Heart left ventricle (tissue), 13 donors: ENCODE results near the gene ZC3HAV1L.
A peak's percentile ranks its signal among the peaks of the same experiment; 100 is the strongest.

ENCODE experiments used
- POLR2A ChIP-seq, 2 donors: fragments of 450-650 bp; IDR thresholded peaks; one replicate each; pipeline ENCODE4 v1.6.1; 2017; ENCODE audit warnings: antibody characterized with exemption in 2 of 2, mild to moderate bottlenecking in 2 of 2, moderate library complexity in 2 of 2
- TF ChIP-seq, protein P1 (sequence below), 12 donors: fragments of 200-600 bp; sonication (generic) in 4 of 12; IDR thresholded peaks; one replicate each; pipeline versions ENCODE4 v1.5.0 to v1.8.0; 2018 to 2022; ENCODE audit warnings: antibody characterized with exemption in 12 of 12, mild to moderate bottlenecking in 5 of 12
- donor health status: ischemic (EF 13 %, LVEDD 7.1; RV severe dilation, severe dysfunction).
- donor health status: DM: no; HTN: yes; CAD: no.
- donor health status: DM: no; HTN: no; CAD: no.
- donor health status: ischemic (EF 25% LVEDD 6.9; RV normal size, moderate dysfunction).
- donor health status: ischemic (EF 25% LVEDD 5.7; RV mildly dilated, moderate dysfunction).
- donor health status: ischemic (EF 35%, LVEDD 5.7; RV mildly dilated, moderate dysfunction).
- donor health status: nonischemic (EF 11% LVEDD 7.7; RV severe dilation, severe dysfunction).
- donor health status: DM: yes; HTN: yes; CAD: no.
- donor health status: PGD.
- donor health status: ischemic (EF 29% LVEDD 5.4; RV normal size, mild dysfunction).
- donor health status: nonischemic (EF 23%, LVEDD 6.1; RV moderate dilation, normal function).

GRCh38 chr7:139035586-139036353, at the start of gene ZC3HAV1L:
- TF ChIP-seq POLR2A (IDR thresholded peaks at IDR 0.05), result peak in 1 of 2 donors; percentile 39
- TF ChIP-seq, protein P1, sequence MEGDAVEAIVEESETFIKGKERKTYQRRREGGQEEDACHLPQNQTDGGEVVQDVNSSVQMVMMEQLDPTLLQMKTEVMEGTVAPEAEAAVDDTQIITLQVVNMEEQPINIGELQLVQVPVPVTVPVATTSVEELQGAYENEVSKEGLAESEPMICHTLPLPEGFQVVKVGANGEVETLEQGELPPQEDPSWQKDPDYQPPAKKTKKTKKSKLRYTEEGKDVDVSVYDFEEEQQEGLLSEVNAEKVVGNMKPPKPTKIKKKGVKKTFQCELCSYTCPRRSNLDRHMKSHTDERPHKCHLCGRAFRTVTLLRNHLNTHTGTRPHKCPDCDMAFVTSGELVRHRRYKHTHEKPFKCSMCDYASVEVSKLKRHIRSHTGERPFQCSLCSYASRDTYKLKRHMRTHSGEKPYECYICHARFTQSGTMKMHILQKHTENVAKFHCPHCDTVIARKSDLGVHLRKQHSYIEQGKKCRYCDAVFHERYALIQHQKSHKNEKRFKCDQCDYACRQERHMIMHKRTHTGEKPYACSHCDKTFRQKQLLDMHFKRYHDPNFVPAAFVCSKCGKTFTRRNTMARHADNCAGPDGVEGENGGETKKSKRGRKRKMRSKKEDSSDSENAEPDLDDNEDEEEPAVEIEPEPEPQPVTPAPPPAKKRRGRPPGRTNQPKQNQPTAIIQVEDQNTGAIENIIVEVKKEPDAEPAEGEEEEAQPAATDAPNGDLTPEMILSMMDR (IDR thresholded peaks at IDR 0.05), result no peak
